Measurements from ENCODE around the gene SCNN1A.

DNA sequence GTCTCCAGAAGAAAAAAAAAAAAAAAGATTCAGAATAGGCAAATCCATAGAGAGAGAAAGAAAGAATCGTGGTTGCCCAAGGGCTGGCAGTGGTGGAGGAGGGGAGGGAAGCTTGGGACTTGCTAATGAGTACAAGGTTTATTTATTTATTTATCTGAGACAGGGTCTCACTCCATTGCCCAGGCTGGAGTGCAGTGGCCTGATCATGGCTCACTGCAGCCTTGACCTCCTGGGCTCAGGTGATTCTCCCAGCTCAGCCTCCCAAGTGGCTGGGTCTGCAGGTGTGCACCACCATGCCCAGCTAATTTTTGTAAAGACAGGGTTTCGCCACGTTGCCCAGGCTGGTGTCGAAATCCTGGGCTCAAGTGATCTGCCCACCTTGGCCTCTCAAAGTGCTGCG is 23.7 kb downstream of the SCNN1A start:
- TF ChIP-seq ZFX (IDR thresholded peaks at IDR 0.05) (no peak), POLR2A (IDR thresholded peaks at IDR 0.05; ENCODE audit: borderline replicate concordance, extremely low read depth, insufficient read depth, insufficient read length) (no peak), SP1 (IDR thresholded peaks at IDR 0.05; ENCODE audit: low read depth) (no peak), POLR2AphosphoS5 (IDR thresholded peaks at IDR 0.05; ENCODE audit: low read depth, low read length) (peak; percentile 19; the same call in 1 of the 2 replicates), TCF7L2 (IDR thresholded peaks at IDR 0.05; ENCODE audit: borderline replicate concordance, extremely low read depth, insufficient read depth, insufficient read length) (no peak), EZH2 (IDR thresholded peaks at IDR 0.05) (no peak)
- TF ChIP-seq, protein P1, sequence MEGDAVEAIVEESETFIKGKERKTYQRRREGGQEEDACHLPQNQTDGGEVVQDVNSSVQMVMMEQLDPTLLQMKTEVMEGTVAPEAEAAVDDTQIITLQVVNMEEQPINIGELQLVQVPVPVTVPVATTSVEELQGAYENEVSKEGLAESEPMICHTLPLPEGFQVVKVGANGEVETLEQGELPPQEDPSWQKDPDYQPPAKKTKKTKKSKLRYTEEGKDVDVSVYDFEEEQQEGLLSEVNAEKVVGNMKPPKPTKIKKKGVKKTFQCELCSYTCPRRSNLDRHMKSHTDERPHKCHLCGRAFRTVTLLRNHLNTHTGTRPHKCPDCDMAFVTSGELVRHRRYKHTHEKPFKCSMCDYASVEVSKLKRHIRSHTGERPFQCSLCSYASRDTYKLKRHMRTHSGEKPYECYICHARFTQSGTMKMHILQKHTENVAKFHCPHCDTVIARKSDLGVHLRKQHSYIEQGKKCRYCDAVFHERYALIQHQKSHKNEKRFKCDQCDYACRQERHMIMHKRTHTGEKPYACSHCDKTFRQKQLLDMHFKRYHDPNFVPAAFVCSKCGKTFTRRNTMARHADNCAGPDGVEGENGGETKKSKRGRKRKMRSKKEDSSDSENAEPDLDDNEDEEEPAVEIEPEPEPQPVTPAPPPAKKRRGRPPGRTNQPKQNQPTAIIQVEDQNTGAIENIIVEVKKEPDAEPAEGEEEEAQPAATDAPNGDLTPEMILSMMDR (IDR thresholded peaks at IDR 0.05 in 2 of 3, conservative IDR thresholded peaks at IDR 0.05 in 1 of 3; ENCODE audit: borderline replicate concordance in 1 of 3, insufficient read depth in 1 of 3, low read depth in 2 of 3, low read length in 2 of 3): no peak
